GM18526 (cell line): ENCODE measurements around the gene KLHL5.

Experiments
- POLR2A ChIP-seq: IDR thresholded peaks from 3 replicates; pipeline ENCODE4 v1.6.1; 2011; ENCODE audit not compliant: insufficient read length; ENCODE audit errors: extremely low read depth

The KLHL5 gene

DNA sequence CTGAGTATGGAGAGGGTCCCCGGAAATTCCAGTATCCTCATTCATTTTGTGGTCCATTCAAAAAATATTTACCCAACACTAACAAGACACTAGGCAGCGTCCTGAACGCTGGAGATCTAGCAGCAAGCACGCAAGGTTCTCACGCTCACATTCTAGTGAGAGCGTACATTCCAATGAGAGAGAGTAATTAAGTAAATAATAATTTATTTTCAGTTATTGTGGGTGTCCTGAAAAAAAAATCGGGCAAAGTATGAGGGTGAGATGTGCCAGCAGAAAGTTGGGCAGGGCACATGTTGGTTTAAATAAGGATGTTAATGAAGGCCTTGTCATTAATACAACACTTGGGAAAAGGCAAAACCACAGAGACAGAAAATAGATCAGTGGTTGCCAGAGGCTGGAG is 25.9 kb upstream of the KLHL5 start:
- no peak for TF ChIP-seq POLR2A

DNA sequence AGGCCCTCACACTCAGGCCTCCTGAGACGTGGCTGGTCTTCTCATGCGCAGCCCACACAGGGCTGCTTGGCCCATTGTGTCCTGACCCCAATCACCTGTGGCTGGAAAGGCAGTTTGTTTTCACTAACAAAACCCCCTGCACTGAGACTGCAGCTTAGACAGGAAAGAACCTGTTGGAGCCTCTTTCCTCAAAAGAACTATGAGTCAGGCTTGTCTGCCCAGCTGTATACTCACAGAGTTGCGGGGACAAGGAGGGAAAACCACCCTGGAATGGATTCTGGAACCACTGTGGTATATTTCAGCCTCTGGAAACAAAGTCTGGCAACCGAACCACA is 24.6 kb upstream of the KLHL5 start:
- TF ChIP-seq POLR2A: no peak

DNA sequence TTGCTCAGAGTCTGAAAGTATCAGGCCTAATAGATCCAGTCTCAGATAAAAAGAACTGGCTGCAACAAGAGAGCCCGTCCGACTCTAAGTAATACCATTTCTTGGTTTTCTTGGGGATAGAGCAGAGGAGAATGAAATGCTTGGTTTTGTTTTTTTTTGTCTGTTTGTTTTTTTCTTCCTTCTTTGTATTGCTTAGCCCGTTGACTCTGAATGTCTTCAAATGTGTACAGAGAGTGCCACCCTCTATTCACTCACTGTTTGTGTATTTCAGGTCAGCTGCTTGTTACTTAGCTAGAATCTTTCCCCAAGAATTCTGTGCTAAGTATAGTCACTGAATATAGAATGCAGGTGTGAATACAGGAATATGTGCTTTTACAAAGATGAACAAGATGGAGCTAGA is 24.1 kb upstream of the KLHL5 start:
- TF ChIP-seq POLR2A: no peak

DNA sequence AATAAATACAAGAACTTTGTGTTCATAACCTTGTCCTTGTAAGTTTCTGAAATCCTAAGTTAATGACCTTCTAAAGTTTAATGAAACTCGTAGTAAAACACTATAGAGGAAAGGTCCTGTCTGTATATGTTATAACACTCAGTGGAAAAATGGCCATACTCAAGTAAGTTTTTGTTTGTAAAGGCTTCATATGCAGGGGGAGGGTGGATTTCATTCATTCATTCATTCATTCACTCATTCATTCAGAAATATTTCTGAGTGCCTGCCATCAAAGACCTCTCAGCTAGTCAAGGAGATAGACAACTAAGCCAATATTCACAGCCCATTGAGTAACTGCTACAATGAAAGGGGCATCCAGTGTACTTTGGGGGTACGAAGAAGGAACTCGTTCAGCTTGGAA is 22.9 kb upstream of the KLHL5 start:
- no peak for TF ChIP-seq POLR2A

DNA sequence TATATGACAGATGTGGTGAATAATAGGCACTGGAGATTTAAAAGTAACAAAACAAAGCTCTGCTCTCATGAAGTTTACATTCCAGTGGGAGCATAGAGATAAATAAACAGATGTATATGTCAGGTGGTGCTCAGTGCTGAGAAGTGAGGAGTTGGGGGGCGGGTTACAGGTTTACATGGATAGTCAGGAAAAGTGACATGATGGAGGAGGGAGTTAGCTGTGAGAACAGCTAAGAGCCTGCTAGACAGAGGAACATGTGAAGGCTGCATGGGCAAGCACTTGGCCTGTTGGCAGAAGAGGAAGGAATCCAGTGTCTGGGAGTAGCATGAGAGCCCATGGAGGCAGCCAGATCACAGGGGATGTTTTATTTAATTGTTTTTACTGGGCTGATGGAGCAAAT is 19.7 kb upstream of the KLHL5 start:
- no peak for TF ChIP-seq POLR2A

DNA sequence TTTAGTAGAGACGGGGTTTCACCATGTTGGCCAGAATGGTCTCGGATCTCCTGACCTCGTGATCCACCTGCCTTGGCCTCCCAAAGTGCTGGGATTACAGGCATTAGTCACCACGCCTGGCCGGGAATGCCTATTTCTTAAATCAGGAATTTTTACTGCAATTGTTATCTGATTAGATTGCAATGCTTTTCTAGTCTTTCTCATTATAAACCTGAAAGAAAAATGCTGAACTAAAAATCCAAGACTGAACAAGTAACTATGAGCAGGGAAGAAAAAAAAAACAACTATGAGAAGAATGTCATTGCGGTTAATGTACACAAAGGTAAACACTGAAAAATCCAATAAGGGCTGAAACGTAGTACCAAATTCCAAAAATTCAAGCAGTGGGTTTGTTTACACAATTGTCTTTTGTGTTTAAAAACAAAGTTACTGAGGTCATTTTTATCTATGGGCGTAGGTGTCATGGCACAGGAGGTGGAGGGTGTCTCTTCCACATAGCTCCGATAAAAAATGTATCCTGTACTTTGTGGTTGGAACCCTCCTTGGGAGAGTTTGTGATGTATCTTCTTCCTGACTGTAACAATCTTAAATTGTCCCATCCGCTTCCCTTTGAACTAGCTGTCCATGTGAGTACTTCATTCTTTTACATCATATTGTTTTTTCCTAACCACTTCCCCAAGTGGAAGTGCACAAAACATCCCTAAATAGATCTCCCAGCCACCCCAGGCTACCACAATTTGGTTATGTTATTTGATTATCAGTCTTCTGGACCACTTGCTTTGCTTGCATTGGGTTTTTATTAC is 18.8 kb upstream of the KLHL5 start:
- TF ChIP-seq POLR2A: no peak

DNA sequence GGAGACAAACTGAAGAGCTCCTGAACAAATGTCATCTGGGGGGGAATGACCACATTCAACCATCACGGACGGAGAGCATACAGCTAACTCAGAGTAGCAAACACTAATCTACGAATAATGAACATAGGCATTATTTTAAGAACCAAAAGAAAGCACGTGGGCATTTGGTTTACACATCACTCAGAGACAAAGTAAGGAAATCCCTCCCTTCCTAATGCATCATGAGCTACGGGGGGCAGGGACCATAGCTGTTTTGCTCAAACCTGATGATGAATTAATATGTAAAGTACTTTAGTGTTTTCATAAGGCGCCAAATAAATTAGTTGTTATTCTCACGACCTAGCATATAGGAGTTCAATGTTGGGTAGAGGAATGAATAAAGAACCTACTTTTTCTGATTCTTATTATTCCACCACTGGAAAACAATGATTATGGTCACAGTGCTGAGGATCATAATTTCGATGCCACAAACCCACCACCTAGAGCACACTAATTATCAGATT is 18.1 kb upstream of the KLHL5 start:
- no peak for TF ChIP-seq POLR2A

DNA sequence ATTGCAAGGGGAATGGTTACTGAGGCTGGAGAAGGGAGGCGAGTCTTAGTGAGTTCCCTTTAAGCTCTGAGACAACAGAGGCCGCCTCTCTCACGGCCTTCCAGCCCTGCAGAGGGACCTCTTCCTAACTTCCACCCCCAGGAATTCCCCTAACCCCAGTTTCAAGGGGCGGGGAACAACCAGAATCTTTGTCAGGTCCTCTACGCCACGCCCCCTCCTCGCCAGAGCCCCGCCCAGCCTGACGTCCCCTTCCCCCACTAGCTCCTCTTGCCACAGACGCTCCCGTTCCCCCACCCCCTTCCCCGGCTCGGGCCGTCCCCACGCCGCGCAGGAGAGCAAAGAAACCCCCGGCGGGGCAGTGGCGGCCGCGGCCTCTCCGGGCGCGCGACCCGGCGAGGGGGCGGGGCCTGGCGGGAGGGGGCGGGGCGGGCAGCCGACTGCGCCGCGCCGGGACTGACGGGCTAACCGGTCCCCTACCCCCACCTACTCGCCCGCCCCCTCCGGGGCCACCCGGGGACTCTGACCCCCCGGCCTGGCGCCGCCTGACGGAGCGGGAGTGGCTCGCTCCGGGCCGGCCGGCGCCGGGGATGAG is 17.6 kb upstream of the KLHL5 start:
- peak; percentile 47 for TF ChIP-seq POLR2A

DNA sequence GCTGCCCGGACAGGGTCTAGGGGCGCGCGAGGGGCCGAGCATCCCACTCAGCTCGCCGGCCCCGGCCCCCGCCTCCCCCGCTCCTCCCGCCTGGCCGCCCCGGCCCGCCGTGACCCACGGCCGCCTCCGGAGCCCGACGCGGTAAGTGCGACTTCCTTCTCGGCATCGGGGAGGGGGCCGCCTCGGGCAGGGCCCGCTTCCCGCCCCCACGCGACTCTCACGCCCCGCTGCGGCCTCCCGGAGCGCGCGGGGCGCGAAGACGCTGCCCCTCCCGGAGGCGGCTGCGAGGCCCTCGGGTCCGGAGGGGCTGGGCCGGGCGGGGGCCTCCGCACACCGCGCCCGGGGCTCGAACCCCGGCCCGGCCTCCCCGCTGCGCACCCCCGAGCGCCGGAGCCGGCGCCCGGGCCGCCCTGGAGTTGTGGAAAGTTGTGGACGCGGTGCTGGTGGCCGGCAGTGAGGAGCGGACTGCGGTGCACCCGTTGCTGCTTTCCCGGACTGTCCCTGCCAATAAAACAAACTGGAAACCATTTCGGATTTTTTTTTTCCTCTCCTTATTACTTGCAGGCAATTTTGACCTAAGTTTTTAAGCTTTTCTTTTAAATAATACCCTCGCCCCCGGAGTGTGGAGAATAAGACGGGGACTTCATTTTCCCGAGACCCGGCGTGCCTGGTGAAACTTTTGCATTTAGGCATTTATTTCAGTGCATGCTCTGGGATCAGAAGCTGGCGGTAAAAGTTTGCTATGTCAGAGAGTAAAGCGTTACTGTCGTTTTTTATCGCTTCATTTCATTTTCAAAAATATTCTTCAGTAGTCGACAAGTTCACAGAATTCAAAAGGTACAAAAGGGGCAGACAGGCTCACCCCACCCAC is 16.8 kb upstream of the KLHL5 start:
- TF ChIP-seq POLR2A: no peak

DNA sequence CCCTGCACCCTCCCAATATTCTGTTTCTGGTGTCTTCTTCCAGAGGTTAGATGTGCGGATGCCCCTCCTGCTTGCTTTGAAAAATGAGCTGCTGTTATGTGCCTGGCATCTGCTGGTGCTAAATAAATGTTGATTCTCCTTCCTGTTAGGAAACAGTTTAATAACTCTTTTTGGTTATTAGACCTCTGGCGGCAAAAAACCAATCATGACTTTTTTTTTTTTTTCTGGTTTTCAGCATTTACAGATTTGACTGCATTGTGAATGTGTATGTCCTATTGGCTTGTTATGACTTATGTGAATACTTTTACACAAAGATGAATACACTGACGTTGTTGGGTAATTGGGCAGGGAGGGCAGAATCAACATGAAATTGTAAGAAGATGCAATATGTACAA is 16.2 kb upstream of the KLHL5 start:
- TF ChIP-seq POLR2A: no peak

DNA sequence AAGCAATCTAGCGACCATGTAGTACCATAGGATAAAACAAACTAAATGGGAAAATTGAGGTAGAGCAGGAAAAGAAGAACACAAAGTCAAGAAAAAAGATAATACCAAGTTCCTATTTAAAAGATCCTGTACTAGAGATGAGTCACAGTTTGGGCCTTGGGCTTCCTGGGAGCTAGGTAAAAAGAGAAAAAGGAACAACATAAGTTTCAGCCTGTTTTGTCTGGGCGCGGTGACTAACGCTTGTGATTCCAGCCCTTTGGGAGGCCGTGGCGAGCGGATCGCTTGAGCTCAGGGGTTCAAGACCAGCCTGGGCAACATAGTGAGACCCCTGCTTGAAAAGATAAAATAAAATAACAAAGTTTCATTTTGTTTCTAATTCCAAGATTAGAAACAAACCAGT is 15.8 kb upstream of the KLHL5 start:
- no peak for TF ChIP-seq POLR2A

DNA sequence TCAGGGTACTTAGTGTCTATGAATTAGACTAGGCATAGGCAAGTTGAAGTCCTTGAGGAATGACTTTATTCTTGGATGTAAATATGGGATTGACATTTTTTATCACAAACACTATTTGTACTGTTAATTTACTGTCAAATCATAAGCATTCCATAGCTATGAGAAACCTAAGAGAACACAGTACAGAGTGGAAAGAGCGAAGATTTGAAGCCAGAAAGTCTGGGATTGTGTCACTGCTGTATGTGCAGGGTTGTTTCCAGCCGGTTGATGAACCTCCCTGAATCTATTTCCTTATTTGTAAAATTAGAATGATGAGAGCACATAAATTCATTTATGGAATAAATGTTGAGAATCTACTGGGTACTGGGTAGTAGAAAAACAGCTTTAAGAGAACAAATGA is 14.4 kb upstream of the KLHL5 start:
- TF ChIP-seq POLR2A: no peak

DNA sequence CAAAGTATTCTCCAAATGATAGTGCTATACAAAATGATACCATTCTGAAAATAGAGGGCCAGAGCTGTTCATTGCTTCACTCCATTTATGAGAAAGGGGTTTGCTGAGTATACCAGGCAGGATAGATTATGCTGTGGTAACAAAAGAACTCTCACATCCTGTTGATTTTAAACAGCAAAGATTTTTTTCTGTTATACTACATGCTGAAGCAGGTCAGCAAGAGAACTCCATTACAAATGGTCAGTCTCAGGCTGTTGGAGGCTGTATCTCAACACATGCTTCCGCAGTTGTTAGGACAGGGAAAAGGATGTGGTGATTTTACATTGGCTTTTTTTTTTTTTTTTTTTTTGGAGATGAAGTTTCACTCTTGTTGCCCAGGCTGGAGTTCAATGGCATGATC is 13.7 kb upstream of the KLHL5 start:
- TF ChIP-seq POLR2A: no peak

DNA sequence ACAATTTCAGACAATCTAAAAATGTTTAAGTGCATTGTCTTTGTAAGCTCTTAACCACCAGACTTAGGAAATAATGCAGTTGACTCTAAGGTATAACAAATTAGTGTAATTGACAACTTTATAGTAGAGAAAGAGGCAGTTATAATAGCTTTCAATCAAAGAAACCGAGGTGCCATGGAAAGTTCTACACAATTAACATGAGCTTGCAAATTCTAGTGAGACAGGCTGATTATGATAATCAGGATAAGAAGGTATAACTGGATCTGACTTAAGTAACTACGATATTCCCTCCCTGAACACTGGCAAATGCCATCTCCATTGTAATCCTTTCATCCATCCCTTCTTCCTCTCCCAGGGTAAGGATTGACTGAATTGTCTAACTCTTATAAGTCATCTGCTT is 11.4 kb upstream of the KLHL5 start:
- no peak for TF ChIP-seq POLR2A

DNA sequence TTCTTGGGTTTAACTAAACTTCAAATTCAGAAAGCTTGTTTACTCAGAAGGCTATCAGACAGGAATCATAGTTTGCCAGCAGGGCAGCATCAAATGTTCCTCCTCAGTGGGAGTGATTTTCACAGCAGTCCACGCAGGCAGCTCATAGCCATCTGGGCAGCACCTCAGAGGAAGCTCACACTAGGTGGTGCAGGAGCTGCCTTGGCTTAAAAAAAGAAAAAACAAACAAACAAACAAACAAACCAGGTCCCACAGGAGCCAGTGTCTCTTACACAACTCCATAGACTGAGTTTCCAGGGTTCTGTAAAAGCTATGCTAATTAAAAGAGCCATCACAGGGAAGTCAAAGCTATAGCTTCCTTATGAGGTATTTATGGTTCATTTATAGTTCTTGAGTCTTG is 10.5 kb upstream of the KLHL5 start:
- TF ChIP-seq POLR2A: no peak

DNA sequence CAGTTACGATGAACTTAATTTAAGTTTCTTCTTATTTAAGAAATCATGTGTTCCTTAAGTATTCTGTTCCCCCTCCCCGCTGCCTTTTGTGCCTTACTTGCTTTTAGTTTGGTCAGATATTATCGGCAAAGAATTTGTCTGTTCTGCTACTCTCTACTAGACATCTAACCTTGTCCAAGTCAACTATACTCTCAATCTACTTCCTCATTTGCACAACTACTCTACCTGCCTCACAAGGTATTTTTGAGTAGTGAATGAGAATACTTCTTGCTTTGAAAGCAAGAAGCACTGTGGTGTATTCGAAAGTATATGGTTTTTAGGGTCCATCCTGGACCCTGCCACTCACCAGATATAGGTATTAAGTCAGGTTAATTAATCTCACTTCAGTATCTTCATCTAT is 8.0 kb upstream of the KLHL5 start:
- TF ChIP-seq POLR2A: no peak
